Measurements from ENCODE around the gene RCCD1.
"Not testable (repeated sequence)": the region's sequence is repeated elsewhere in the genome, so short reads cannot be mapped to it uniquely, and the experiment has no call there.

- not testable (repeated sequence) for TF ChIP-seq CTCF (IDR thresholded peaks at IDR 0.05 in 4 of 5, conservative IDR thresholded peaks at IDR 0.05 in 1 of 5); POLR2A (IDR thresholded peaks at IDR 0.05)
Measured at GRCh38 chr15:90926766-90927165, 27.9 kb upstream of the RCCD1 start.
